Transverse colon (tissue), 4 donors: Measurements from ENCODE around the gene LDLRAD1.

ENCODE experiments used
- CTCF ChIP-seq, 5 experiments: fragments of 200-600 bp in 3 of 5; fragments of 450-650 bp in 2 of 5; sonication (generic) in 3 of 5; IDR thresholded peaks; 1 replicate in 2 of 5; 2 replicates in 3 of 5; pipeline ENCODE4 v1.5.1; 2016 to 2017; ENCODE audit warnings: antibody characterized with exemption in 5 of 5, inconsistent platforms in 3 of 5, mild to moderate bottlenecking in 2 of 5, moderate library complexity in 1 of 5
- EP300 ChIP-seq: sonication (generic); formaldehyde crosslinking; IDR thresholded peaks from one replicate; pipeline ENCODE4 v1.6.1; 2017; ENCODE audit warnings: antibody characterized with exemption, low read depth
- POLR2A ChIP-seq: fragments of 450-650 bp; IDR thresholded peaks from one replicate; pipeline ENCODE4 v1.6.1; 2016; ENCODE audit warnings: antibody characterized with exemption, mild to moderate bottlenecking, moderate library complexity
- POLR2AphosphoS5 ChIP-seq, 3 donors: sonication (generic); formaldehyde crosslinking; IDR thresholded peaks; one replicate each; pipeline ENCODE4 v1.6.1; 2016; ENCODE audit warnings: antibody characterized with exemption in 3 of 3

- no peak for TF ChIP-seq CTCF (IDR thresholded peaks at IDR 0.05)
- TF ChIP-seq POLR2A: no peak
- no peak for TF ChIP-seq EP300
- no peak for TF ChIP-seq POLR2AphosphoS5 (IDR thresholded peaks at IDR 0.05)
Measured at GRCh38 chr1:54011316-54012007, 6.5 kb downstream of the LDLRAD1 start.
